ENCODE results near the gene ZNF532. TPM values are rescaled to one million over a fixed set of nuclear protein-coding genes. Genes with fewer than 3 reads are reported as not detected.

ZNF532 gene
- total and polyA plus RNA-seq, 2 of the 13 experiments (the other 11 are each of a cell fraction or from before 2014, with no cell fraction given) = not detected

DNA sequence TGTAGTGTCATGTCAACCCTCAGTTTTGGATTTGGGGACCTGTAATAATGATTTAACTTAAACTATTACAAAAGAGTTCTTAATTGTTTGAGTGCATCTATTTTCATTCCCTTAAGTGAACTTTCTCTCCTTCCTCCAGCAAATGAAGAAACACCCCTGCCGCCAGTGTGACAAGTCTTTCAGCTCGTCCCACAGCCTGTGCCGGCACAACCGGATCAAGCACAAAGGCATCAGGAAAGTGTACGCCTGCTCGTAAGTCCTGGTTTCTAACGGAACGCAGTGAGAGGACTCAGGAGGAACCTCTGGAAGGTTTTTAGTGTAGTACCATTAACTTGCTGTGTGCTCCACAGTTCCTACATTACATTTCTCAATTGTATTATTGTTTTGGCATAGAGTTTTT is 114.2 kb downstream of the ZNF532 start (continued):
- TF ChIP-seq, protein P1, sequence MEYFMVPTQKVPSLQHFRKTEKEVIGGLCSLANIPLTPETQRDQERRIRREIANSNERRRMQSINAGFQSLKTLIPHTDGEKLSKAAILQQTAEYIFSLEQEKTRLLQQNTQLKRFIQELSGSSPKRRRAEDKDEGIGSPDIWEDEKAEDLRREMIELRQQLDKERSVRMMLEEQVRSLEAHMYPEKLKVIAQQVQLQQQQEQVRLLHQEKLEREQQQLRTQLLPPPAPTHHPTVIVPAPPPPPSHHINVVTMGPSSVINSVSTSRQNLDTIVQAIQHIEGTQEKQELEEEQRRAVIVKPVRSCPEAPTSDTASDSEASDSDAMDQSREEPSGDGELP (IDR thresholded peaks at IDR 0.05; ENCODE audit: borderline replicate concordance, low read depth) = no peak
- TF ChIP-seq ZNF562 (CRISPR knock-in tag; IDR thresholded peaks at IDR 0.05; ENCODE audit: borderline replicate concordance) (no peak), PRMT3 (CRISPR knock-in tag; IDR thresholded peaks at IDR 0.05; ENCODE audit: borderline replicate concordance, low read depth) (no peak), KDM2A (CRISPR knock-in tag; IDR thresholded peaks at IDR 0.05; ENCODE audit: borderline replicate concordance, low read depth) (no peak), ZNF431 (CRISPR knock-in tag; IDR thresholded peaks at IDR 0.05; ENCODE audit: borderline replicate concordance, low read depth) (no peak)

DNA sequence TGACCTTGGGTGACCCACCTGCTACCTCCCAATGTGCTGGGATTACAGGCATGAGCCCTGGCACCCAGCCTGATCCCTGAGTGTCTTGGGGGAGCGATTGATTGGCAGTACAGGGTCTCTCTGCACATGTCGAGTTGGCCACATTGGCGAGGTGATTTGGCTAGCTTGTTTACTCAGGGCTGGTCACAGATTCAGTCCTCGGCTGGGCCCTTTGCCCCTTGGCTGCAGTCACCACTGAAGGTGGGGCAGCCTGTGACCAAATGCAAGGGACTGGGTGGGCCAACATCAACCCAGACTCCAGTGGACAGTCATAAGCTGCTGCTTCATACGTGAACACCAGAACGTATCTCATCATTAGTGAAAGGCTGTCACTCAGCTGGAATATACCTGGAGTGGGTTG is 114.9 kb downstream of the ZNF532 start:
- CTCF ChIA-PET (ENCODE audit: low intra/inter-chr PET ratio, low total read pairs) = no interaction called here
- TF ChIP-seq, protein P2, sequence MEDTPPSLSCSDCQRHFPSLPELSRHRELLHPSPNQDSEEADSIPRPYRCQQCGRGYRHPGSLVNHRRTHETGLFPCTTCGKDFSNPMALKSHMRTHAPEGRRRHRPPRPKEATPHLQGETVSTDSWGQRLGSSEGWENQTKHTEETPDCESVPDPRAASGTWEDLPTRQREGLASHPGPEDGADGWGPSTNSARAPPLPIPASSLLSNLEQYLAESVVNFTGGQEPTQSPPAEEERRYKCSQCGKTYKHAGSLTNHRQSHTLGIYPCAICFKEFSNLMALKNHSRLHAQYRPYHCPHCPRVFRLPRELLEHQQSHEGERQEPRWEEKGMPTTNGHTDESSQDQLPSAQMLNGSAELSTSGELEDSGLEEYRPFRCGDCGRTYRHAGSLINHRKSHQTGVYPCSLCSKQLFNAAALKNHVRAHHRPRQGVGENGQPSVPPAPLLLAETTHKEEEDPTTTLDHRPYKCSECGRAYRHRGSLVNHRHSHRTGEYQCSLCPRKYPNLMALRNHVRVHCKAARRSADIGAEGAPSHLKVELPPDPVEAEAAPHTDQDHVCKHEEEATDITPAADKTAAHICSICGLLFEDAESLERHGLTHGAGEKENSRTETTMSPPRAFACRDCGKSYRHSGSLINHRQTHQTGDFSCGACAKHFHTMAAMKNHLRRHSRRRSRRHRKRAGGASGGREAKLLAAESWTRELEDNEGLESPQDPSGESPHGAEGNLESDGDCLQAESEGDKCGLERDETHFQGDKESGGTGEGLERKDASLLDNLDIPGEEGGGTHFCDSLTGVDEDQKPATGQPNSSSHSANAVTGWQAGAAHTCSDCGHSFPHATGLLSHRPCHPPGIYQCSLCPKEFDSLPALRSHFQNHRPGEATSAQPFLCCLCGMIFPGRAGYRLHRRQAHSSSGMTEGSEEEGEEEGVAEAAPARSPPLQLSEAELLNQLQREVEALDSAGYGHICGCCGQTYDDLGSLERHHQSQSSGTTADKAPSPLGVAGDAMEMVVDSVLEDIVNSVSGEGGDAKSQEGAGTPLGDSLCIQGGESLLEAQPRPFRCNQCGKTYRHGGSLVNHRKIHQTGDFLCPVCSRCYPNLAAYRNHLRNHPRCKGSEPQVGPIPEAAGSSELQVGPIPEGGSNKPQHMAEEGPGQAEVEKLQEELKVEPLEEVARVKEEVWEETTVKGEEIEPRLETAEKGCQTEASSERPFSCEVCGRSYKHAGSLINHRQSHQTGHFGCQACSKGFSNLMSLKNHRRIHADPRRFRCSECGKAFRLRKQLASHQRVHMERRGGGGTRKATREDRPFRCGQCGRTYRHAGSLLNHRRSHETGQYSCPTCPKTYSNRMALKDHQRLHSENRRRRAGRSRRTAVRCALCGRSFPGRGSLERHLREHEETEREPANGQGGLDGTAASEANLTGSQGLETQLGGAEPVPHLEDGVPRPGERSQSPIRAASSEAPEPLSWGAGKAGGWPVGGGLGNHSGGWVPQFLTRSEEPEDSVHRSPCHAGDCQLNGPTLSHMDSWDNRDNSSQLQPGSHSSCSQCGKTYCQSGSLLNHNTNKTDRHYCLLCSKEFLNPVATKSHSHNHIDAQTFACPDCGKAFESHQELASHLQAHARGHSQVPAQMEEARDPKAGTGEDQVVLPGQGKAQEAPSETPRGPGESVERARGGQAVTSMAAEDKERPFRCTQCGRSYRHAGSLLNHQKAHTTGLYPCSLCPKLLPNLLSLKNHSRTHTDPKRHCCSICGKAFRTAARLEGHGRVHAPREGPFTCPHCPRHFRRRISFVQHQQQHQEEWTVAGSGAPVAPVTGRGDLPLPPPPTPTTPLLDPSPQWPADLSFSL (CRISPR knock-in tag; IDR thresholded peaks at IDR 0.05) = no peak
- TF ChIP-seq HDAC6 (IDR thresholded peaks at IDR 0.05; ENCODE audit: low read depth, low read length) (no peak), ZNF547 (CRISPR knock-in tag; IDR thresholded peaks at IDR 0.05) (no peak), SALL1 (CRISPR knock-in tag; IDR thresholded peaks at IDR 0.05) (no peak), GATA4 (IDR thresholded peaks at IDR 0.05; ENCODE audit: borderline replicate concordance, low read depth) (no peak), ZNF605 (CRISPR knock-in tag; IDR thresholded peaks at IDR 0.05) (no peak), GABPB1 (CRISPR knock-in tag; IDR thresholded peaks at IDR 0.05) (no peak)
- TF ChIP-seq, protein P3, sequence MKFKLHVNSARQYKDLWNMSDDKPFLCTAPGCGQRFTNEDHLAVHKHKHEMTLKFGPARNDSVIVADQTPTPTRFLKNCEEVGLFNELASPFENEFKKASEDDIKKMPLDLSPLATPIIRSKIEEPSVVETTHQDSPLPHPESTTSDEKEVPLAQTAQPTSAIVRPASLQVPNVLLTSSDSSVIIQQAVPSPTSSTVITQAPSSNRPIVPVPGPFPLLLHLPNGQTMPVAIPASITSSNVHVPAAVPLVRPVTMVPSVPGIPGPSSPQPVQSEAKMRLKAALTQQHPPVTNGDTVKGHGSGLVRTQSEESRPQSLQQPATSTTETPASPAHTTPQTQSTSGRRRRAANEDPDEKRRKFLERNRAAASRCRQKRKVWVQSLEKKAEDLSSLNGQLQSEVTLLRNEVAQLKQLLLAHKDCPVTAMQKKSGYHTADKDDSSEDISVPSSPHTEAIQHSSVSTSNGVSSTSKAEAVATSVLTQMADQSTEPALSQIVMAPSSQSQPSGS (CRISPR knock-in tag; IDR thresholded peaks at IDR 0.05) = no peak
- TF ChIP-seq, protein P4, sequence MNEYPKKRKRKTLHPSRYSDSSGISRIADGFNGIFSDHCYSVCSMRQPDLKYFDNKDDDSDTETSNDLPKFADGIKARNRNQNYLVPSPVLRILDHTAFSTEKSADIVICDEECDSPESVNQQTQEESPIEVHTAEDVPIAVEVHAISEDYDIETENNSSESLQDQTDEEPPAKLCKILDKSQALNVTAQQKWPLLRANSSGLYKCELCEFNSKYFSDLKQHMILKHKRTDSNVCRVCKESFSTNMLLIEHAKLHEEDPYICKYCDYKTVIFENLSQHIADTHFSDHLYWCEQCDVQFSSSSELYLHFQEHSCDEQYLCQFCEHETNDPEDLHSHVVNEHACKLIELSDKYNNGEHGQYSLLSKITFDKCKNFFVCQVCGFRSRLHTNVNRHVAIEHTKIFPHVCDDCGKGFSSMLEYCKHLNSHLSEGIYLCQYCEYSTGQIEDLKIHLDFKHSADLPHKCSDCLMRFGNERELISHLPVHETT (CRISPR knock-in tag; conservative IDR thresholded peaks at IDR 0.05) = no peak
- H2AFZ ChIP-seq (ENCODE audit: low read length) = no peak overlapping the region
- WGBS (ENCODE audit: low lambda C conversion rate) = 14% methylated on average over 5 of the region's 6 CpGs
- no peak overlapping the region for H3K4me3 ChIP-seq (replicated peaks in 1 of 3; ENCODE audit: insufficient read depth in 1 of 3, low read depth in 2 of 3, low read length in 3 of 3)
- DNase-seq (ENCODE audit: low spot score) (no peak), FAIRE-seq (no peak), ATAC-seq (no peak)
- no peak overlapping the region for H3K27ac ChIP-seq (ENCODE audit: extremely low read length, insufficient read depth, low read length)
- H3K4me2 ChIP-seq (ENCODE audit: low read depth, low read length) = no peak overlapping the region
- BruUV-seq (replicated peaks) = no TSS peak
- no peaks in the 10 kb centered on the region for H4K20me1 ChIP-seq (ENCODE audit: insufficient read depth, low read length)
- no peaks in the 10 kb centered on the region for H3K79me2 ChIP-seq (ENCODE audit: insufficient read depth, low read length)
- intact Hi-C loops (cut with micrococcal nuclease; ENCODE audit: unreplicated experiment) (no loop called here), in situ Hi-C loops (cut with HindIII; ENCODE audit: extremely low pct_ligation_motif_present, low pct_unique_long_range_greater_than_20kb) (no loop called here)
- no peaks in the 10 kb centered on the region for H3K9me3 ChIP-seq (ENCODE audit: low read length)
- no peak overlapping the region for H3K9ac ChIP-seq (ENCODE audit: insufficient read depth, low read depth, low read length)
- H3K4me1 ChIP-seq (ENCODE audit: insufficient read depth, low read length) = no peaks in the 10 kb centered on the region
- POLR2A ChIA-PET = no interaction called here
- H3K27me3 ChIP-seq (ENCODE audit: control insufficient read depth in 1 of 2, insufficient read depth in 2 of 2, low read length in 2 of 2) = peaks cover 0 to 35% of the 10 kb centered on the region in 2 experiments; a peak in 2 of 5 replicates
- H3K36me3 ChIP-seq (replicated peaks in 1 of 2; ENCODE audit: control insufficient read depth in 1 of 2, insufficient read depth in 2 of 2, low read length in 2 of 2) = no peaks in the 10 kb centered on the region
